GM18951 (cell line): ENCODE results near the gene TOMM6.

Experiments
- POLR2A ChIP-seq: IDR thresholded peaks from 4 replicates; pipeline ENCODE4 v1.6.1; 2011; ENCODE audit warnings: mild to moderate bottlenecking; ENCODE audit not compliant: insufficient read length, insufficient read depth; ENCODE audit errors: extremely low read depth
- in situ Hi-C: fragments of 300-500 bp; cut with MboI; formaldehyde crosslinking; loops from one replicate; pipeline ENCODE4 v1.12.0; 2022; ENCODE audit warnings: low sequenced_read_pairs, mixed read lengths, inconsistent platforms; ENCODE audit not compliant: unreplicated experiment

TOMM6 gene

GRCh38 chr6:41836022-41836659 is 48.6 kb downstream of the TOMM6 start:
- TF ChIP-seq POLR2A, result no peak

DNA sequence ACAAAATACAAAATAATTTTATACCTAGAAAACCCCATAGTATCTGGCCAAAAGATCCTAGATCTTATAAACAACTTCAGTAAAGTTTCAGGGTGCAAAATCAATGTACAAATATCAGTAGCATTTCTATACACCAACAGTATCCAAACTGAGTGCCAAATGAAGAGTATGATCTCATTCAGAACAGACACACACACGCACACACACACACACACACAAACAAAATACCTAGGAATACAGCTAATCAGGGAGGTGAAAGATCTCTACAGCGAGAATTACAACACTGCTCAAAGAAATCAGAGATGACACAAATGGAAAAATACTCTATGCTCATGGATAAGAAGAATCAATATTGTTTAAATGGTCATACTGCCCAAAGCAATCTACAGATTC is 49.2 kb downstream of the TOMM6 start:
- in situ Hi-C loops, result no loop called here

More at GRCh38 chr6:41836022-41836659, 48.6 kb downstream of the TOMM6 start:
- in situ Hi-C loops, result no loop called here

More for the DNA sequence above, 49.2 kb downstream of the TOMM6 start:
- no peak for TF ChIP-seq POLR2A
